Islet of Langerhans (tissue), 1 donor: ENCODE measurements around the gene RCBTB2.

Experiments
- FAIRE-seq: peaks from one replicate; lab custom pipeline; 2011; peaks lifted over from hg19 to GRCh38; lab: Jason Lieb, UNC

The RCBTB2 gene

GRCh38 chr13:48448285-48448958, 84.5 kb downstream of the RCBTB2 start:
- FAIRE-seq = no peak

GRCh38 chr13:48446464-48446863, 86.4 kb downstream of the RCBTB2 start:
- no peak for FAIRE-seq

- FAIRE-seq = peak; percentile 98
Measured at GRCh38 chr13:48443442-48444208, 89.3 kb downstream of the RCBTB2 start.
